Central memory CD8-positive, alpha-beta T cell (primary cell): ENCODE measurements around the gene PGBD2.

Source experiments
- ATAC-seq: fragments of 150-1000 bp; cut with Tn5 transposase; replicated peaks from 2 replicates; pipeline ENCODE4 v1.10.0; 2022; ENCODE audit warnings: mild to moderate bottlenecking, moderate FRiP score, moderate number of reproducible peaks; ENCODE audit not compliant: poor library complexity, severe bottlenecking; ENCODE audit errors: extremely low read depth
- DNase-seq, 2 donors: peaks; one replicate each; pipeline ENCODE4 v3.0.0; 2021; ENCODE audit warnings: low spot score in 2 of 2
- H3K27ac Mint-ChIP-seq: one replicate; pipeline ENCODE4 v1.8.0; 2022; ENCODE audit warnings: low read depth, mild to moderate bottlenecking, moderate library complexity, mixed read lengths
- H3K27me3 Mint-ChIP-seq: one replicate; pipeline ENCODE4 v1.8.0; 2022; ENCODE audit warnings: mixed read lengths
- H3K36me3 Mint-ChIP-seq: one replicate; pipeline ENCODE4 v1.8.0; 2022; ENCODE audit warnings: mild to moderate bottlenecking, moderate library complexity, mixed read lengths; ENCODE audit not compliant: insufficient read depth
- H3K4me1 Mint-ChIP-seq: one replicate; pipeline ENCODE4 v1.8.0; 2022; ENCODE audit warnings: mixed read lengths
- H3K4me3 Mint-ChIP-seq: one replicate; pipeline ENCODE4 v1.8.0; 2022; ENCODE audit warnings: mild to moderate bottlenecking, moderate library complexity, mixed read lengths
- H3K9me3 Mint-ChIP-seq: one replicate; pipeline ENCODE4 v1.8.0; 2022; ENCODE audit warnings: mixed read lengths

Gene PGBD2, protein sequence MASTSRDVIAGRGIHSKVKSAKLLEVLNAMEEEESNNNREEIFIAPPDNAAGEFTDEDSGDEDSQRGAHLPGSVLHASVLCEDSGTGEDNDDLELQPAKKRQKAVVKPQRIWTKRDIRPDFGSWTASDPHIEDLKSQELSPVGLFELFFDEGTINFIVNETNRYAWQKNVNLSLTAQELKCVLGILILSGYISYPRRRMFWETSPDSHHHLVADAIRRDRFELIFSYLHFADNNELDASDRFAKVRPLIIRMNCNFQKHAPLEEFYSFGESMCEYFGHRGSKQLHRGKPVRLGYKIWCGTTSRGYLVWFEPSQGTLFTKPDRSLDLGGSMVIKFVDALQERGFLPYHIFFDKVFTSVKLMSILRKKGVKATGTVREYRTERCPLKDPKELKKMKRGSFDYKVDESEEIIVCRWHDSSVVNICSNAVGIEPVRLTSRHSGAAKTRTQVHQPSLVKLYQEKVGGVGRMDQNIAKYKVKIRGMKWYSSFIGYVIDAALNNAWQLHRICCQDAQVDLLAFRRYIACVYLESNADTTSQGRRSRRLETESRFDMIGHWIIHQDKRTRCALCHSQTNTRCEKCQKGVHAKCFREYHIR

GRCh38 chr1:248906009-248906752, at the start of gene PGBD2:
Gene PGBD2 (plus strand): TSS chr1:248906235. CDS start chr1:248913863, 7,628 bp downstream.
- DNase-seq, result peak; percentile 89 to 95
- Mint-ChIP-seq H3K27me3 (no peaks in the 10 kb centered on the region), H3K4me1 (peaks cover 33% of the 10 kb centered on the region), H3K9me3 (no peaks in the 10 kb centered on the region), H3K36me3 (peaks cover 4% of the 10 kb centered on the region), H3K4me3 (peak within 1 kb of the TSS; percentile 82), H3K27ac (peak within 1 kb of the TSS; percentile 90)
- peak; percentile 86 for ATAC-seq

- Mint-ChIP-seq H3K36me3 (peaks cover 20% of the 10 kb centered on the region), H3K4me1 (peaks cover 40% of the 10 kb centered on the region), H3K27me3 (no peaks in the 10 kb centered on the region), H3K27ac (peak overlapping the region; percentile 83), H3K4me3 (peak overlapping the region; percentile 82), H3K9me3 (no peaks in the 10 kb centered on the region)
- ATAC-seq, result no peak
- no peak for DNase-seq
These were observed 48.8 kb upstream of the PGBD2 start for GRCh38 chr1:248857201-248857600.

- Mint-ChIP-seq H3K27ac (peak overlapping the region; percentile 83), H3K9me3 (no peaks in the 10 kb centered on the region), H3K4me3 (peak overlapping the region; percentile 82), H3K27me3 (no peaks in the 10 kb centered on the region), H3K36me3 (peaks cover 20% of the 10 kb centered on the region), H3K4me1 (peaks cover 46% of the 10 kb centered on the region)
- no peak for ATAC-seq
- DNase-seq, result no peak
These were observed 48.3 kb upstream of the PGBD2 start for GRCh38 chr1:248857749-248858095.

DNA sequence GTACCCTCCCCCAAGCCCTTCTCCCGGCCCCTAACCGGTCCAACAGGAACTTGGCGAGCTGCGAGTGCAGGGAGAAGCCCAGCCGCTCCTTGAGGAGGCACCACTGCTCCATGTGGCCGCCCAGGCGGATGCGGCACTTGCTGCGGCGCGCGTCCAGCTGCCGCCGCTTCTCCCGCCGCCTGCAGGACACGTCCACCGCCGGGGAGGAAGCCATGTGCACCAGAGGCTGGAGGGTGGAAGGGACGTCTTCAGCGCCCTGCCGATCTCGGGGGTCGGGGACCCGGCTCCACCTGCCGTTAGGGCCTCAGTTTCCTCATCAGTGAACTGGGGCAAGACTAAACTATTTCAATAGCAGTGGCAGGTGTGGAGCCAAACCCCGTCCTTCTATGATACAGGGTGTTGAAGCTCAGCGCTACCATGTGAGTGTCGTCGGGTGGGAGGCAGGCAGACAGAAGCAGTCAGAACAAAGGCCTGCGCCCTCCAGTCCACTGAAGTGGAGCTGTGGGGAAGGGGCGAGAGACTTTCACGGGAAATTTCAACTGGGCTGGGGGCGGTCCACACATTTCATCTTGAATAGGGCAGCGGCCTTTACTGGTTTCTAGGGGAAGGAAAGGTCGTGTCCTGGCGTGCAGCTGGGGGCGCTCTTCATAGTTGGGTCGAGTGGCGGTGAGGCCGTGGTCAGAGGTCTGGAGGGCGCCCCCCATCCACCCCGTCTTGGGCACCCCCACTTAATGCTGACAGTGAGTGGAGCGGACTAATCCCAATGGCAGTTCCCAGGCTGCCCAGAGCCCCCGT, 47.7 kb upstream of the PGBD2 start:
- H3K9me3 Mint-ChIP-seq, result no peaks in the 10 kb centered on the region
- DNase-seq (peak in 1 of 2 donors; percentile 29), ATAC-seq (peak; percentile 38)
- peak overlapping the region; percentile 82 for H3K4me3 Mint-ChIP-seq
- no peaks in the 10 kb centered on the region for H3K27me3 Mint-ChIP-seq
- peak overlapping the region; percentile 83 for H3K27ac Mint-ChIP-seq
- H3K36me3 Mint-ChIP-seq, result peaks cover 21% of the 10 kb centered on the region
- peaks cover 49% of the 10 kb centered on the region for H3K4me1 Mint-ChIP-seq

- Mint-ChIP-seq H3K27me3 (no peaks in the 10 kb centered on the region), H3K4me1 (peaks cover 56% of the 10 kb centered on the region), H3K4me3 (peak within 1 kb of the TSS; percentile 82), H3K9me3 (no peaks in the 10 kb centered on the region), H3K36me3 (peaks cover 21% of the 10 kb centered on the region), H3K27ac (peak within 1 kb of the TSS; percentile 83)
- ATAC-seq (peak; percentile 89), DNase-seq (peak; percentile 92 to 93)
These were observed 46.8 kb upstream of the PGBD2 start, which contains the start of gene ZNF692 for GRCh38 chr1:248858891-248859889. Gene ZNF692 (minus strand): TSS chr1:248859085. CDS start chr1:248858309, 776 bp downstream.

GRCh38 chr1:248860007-248860406, 46.0 kb upstream of the PGBD2 start:
- Mint-ChIP-seq H3K9me3 (no peaks in the 10 kb centered on the region), H3K27ac (peak overlapping the region; percentile 83), H3K36me3 (peaks cover 21% of the 10 kb centered on the region), H3K27me3 (no peaks in the 10 kb centered on the region), H3K4me1 (peaks cover 62% of the 10 kb centered on the region), H3K4me3 (peak overlapping the region; percentile 82)
- no peak for DNase-seq
- ATAC-seq, result no peak

DNA sequence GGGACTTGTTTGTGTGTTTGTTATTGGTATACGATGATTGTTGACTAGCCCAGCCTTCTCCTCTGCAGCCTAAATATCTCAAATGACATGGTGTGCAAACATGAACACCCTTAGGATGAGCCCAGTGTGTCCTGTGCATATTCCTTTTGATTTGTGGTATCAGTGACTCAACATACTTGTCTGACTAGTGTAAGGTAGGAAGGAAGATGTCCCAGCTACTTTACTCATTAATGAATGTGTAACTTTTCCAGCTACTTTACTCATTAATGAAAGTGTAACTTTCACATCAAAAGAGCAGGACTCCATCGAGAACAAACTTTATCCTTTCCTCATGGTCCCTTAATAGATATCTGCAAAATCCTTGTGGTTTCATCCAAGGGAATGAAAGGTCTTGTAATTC, 44.4 kb upstream of the PGBD2 start:
- Mint-ChIP-seq H3K27me3 (no peaks in the 10 kb centered on the region), H3K36me3 (peaks cover 19% of the 10 kb centered on the region), H3K4me3 (no peak overlapping the region), H3K9me3 (no peaks in the 10 kb centered on the region), H3K4me1 (peaks cover 53% of the 10 kb centered on the region), H3K27ac (no peak overlapping the region)
- ATAC-seq, result no peak
- DNase-seq, result no peak

- Mint-ChIP-seq H3K4me3 (peak overlapping the region; percentile 72), H3K36me3 (peaks cover 19% of the 10 kb centered on the region), H3K4me1 (peaks cover 45% of the 10 kb centered on the region), H3K27me3 (no peaks in the 10 kb centered on the region), H3K9me3 (no peaks in the 10 kb centered on the region), H3K27ac (peak overlapping the region; percentile 86)
- DNase-seq (no peak), ATAC-seq (peak; percentile 3)
These were observed 43.4 kb upstream of the PGBD2 start for GRCh38 chr1:248862695-248862997.

DNA sequence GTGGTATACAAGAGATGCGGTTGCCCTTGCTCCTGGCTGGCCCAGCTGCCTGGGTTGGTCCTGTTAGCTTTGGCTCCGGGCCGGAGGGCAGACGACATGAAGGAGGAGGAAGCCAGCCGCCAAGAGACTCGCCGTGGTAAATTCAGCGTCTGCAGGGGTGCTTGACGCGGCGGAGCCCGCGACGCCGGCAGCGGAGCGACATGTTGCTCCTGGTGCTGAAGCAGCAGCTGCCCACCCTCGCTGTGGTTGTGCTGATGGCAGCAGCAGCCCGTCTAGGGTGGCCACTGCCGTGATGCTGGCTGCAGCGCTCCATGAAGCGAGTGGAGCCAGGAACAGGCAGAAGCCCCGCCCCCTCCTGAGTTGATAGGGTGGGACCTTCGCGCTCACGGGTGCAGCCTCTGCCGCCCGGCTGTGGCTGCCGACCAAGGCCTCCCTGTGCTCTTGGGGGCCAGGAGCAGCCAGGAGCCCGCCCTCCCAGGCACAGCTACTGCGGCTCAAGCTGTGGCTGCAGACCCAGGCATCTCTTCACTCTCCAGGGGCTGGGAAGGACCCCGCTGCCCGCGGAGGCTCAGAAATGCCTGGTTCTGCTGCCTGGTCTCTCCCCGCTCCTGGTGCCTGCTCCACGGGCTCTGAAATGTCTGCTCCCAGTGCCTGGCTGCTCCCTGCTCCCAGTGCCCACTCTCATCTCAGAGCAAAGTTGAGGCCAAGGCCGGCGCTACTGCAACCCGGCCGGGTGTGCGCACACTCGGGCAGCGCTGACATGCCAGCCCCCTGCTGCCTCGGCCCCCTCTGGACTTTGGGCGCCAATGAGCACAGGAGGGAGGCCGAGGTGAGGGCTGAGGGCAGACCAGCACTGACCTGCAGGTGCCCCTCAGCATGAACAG, 42.8 kb upstream of the PGBD2 start:
- ATAC-seq, result peak; percentile 47

DNA sequence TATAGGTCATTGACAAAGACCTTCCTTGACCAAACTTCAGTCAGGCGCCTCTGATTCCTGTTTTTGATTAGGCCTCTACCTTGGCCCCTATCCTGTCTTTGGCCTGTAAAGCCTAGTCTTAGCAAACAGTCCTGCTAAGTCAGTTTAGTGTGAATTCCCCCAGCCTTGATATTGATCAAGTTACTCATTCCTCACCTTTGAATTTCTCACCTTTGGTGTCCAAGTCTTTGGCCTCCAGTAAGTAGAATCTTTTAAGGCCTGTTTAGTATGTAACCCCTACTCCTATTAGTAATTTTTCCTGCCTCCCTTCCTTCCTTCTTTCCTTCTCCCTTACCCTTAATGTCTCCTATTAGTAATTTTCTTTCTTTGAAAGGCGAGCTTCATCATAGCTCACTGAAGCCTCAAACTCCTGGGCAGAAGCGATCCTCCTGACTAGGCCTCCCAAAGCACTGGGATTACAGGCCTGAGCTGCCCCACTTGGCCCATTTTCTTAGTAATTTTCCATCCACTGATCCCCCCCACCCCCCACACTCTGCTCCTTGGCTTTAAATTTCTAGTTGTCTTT, 34.1 kb upstream of the PGBD2 start:
- peak overlapping the region; percentile 5 for H3K4me3 Mint-ChIP-seq
- H3K9me3 Mint-ChIP-seq, result no peaks in the 10 kb centered on the region
- ATAC-seq (no peak), DNase-seq (no peak)
- peaks cover 22% of the 10 kb centered on the region for H3K4me1 Mint-ChIP-seq
- H3K36me3 Mint-ChIP-seq, result peaks cover 23% of the 10 kb centered on the region
- no peak overlapping the region for H3K27ac Mint-ChIP-seq
- peaks cover 10% of the 10 kb centered on the region for H3K27me3 Mint-ChIP-seq

More for the DNA sequence above, 42.8 kb upstream of the PGBD2 start:
- peak overlapping the region; percentile 86 for H3K27ac Mint-ChIP-seq
- no peaks in the 10 kb centered on the region for H3K9me3 Mint-ChIP-seq
- no peaks in the 10 kb centered on the region for H3K27me3 Mint-ChIP-seq
- H3K4me1 Mint-ChIP-seq, result peaks cover 39% of the 10 kb centered on the region
- peaks cover 15% of the 10 kb centered on the region for H3K36me3 Mint-ChIP-seq
- peak overlapping the region; percentile 72 for H3K4me3 Mint-ChIP-seq
- peak; percentile 50 to 59 for DNase-seq
